ENCODE measurements around the gene ARHGAP25. TPM values are rescaled to one million over a fixed set of nuclear protein-coding genes. Genes with fewer than 3 reads are reported as not detected.

ARHGAP25 gene
- total RNA-seq, 3 donors from 2014 or later, result 3.1 to 8.8 (median 8.2) TPM

DNA sequence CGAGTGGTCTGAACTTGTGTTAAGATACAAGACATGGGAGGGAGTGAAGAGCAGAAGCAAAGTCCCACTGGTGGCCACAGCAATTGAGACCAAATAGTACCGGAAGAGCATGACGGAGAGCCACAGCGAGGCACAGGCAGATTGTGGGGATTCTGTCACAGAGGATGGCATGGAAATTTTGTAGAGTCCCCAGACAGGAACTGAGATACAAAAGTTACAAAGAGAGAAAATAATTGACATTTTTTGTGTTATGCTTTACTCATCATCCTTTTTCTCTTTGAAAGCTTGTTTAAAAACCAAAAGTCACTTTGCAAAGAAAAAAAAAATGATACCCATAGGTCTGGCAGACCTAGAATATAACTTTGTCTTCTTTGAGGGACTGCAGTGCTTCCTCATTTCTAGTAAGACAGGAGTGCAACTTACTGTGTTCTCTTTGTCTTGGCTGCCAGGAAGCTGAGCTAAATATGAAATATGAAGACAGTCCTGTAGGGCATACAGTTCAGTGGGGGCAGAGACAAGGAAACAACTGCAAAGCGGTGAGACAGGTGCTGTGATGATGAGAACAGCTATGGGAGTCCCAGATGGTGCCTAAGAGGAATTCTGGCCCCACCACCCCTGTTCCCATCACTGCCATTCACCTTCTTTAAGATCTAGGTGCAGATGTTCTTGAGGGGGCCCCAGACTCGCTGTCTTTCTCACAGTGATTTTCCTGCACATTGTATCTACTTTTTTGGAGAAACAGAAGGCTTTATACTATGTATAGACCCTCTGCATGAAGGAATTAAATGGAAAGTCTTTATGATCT is 5.2 kb downstream of the ARHGAP25 start:
- peak; percentile 25 for ATAC-seq
- no peak for TF ChIP-seq CTCF (IDR thresholded peaks at IDR 0.05)

DNA sequence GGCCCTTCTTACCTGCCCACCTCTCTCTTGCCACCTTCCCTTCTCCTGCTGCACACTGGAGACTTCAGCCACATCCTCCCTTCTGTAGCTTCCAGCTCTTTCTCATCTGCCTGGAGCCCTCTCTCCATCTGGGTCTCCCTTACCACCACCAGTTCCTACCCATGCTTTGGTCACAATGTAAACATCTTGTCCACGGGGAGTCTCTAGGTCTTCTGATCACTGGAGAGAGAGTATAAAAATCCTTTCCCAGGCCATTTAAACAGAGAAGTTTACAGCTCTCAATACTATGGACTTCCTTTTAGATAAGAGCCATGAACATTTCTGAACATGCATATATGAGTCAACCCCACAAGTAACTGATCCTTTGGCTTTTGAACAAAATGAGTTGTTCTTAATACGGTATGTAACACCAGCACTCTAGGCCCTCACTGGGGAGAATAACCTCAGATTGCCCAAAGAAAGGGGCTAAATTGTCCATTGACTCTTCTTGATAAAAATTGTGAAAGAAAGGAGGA is 5.8 kb downstream of the ARHGAP25 start:
- no peaks in the 10 kb centered on the region for H3K9me3 ChIP-seq
- DNase-seq (no peak), ATAC-seq (peak; percentile 73)
- no peaks in the 10 kb centered on the region for H3K36me3 ChIP-seq (ENCODE audit: low read depth)
- no peak overlapping the region for H3K4me3 ChIP-seq
- no peak for TF ChIP-seq CTCF (IDR thresholded peaks at IDR 0.05)
- intact Hi-C loops (cut with DNase I, micrococcal nuclease), result loop anchor here in 1 of 2 donors (10.0 kb wide), 1 partner anchor 184 kb away; no protein-coding TSS in a partner anchor
- no peaks in the 10 kb centered on the region for H3K4me1 ChIP-seq (ENCODE audit: low read depth)

More for the DNA sequence above, 5.2 kb downstream of the ARHGAP25 start:
- Histone ChIP-seq H3K4me1 (ENCODE audit: low read depth) (no peaks in the 10 kb centered on the region), H3K9me3 (no peaks in the 10 kb centered on the region), H3K4me3 (no peak overlapping the region), H3K36me3 (ENCODE audit: low read depth) (no peaks in the 10 kb centered on the region)
- intact Hi-C loops (cut with DNase I, micrococcal nuclease), result loop anchor here in 1 of 2 donors (10.0 kb wide), 1 partner anchor 185 kb away; no protein-coding TSS in a partner anchor
- DNase-seq, result peak in 1 of 3 donors; percentile 3

GRCh38 chr2:68741238-68741637 is 6.6 kb downstream of the ARHGAP25 start:
- no peak for DNase-seq
- TF ChIP-seq CTCF (IDR thresholded peaks at IDR 0.05), result no peak
- H3K36me3 ChIP-seq (ENCODE audit: low read depth), result no peaks in the 10 kb centered on the region
- no peak overlapping the region for H3K4me3 ChIP-seq
- intact Hi-C loops (cut with DNase I, micrococcal nuclease), result loop anchor here in 1 of 2 donors (10.0 kb wide), 1 partner anchor 184 kb away; no protein-coding TSS in a partner anchor
- ATAC-seq, result peak; percentile 52
- no peaks in the 10 kb centered on the region for H3K4me1 ChIP-seq (ENCODE audit: low read depth)
- H3K9me3 ChIP-seq, result no peaks in the 10 kb centered on the region

- Histone ChIP-seq H3K4me1 (ENCODE audit: low read depth) (no peaks in the 10 kb centered on the region), H3K4me3 (no peak overlapping the region), H3K36me3 (ENCODE audit: low read depth) (no peaks in the 10 kb centered on the region), H3K9me3 (no peaks in the 10 kb centered on the region)
- DNase-seq, result peak in 1 of 3 donors; percentile 1
- ATAC-seq, result peak; percentile 33
- intact Hi-C loops (cut with DNase I, micrococcal nuclease), result loop anchor here in 1 of 2 donors (10.0 kb wide), 1 partner anchor 183 kb away; no protein-coding TSS in a partner anchor
- no peak for TF ChIP-seq CTCF (IDR thresholded peaks at IDR 0.05)
These were observed 7.2 kb downstream of the ARHGAP25 start for GRCh38 chr2:68741805-68742306.

DNA sequence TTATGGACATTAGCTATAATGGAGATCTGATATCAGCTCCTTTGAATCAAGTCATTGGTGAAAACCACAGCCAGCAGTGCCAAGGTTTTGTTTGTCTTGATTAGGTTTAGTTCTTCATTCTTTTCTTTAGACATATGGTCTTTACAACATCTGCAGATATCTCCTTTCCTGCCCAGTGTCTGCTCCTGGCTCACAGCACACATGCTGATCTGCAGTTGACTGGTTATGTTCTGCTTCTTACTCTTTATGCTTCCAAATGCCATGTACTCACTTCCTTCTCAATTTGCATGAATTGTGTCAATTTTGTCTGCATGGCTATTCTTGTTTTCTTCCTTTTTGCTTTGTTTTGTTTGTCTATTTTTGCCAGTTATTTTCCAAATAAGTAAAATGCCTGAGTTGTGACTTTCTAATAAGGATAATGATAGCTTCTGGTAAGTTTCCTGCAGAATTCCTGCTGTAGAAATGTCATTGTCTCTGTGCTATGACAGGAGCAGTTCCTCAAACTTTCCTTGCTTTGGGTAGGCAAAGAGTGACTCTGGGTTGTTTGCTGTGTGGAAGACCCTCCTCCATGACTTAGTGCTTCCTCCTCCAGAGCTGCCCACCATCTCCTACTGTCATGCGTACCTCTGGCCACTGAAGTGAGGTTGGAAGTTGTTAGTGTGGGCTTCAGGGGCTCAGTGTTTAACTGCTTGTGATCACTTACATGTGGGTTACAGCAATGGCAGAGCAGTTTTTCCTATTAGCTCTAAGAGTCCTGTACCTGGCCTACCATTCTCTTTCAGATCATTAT is 8.2 kb downstream of the ARHGAP25 start:
- Histone ChIP-seq H3K9me3 (no peaks in the 10 kb centered on the region), H3K36me3 (ENCODE audit: low read depth) (no peaks in the 10 kb centered on the region), H3K4me1 (ENCODE audit: low read depth) (no peaks in the 10 kb centered on the region), H3K4me3 (no peak overlapping the region)
- intact Hi-C loops (cut with DNase I, micrococcal nuclease), result loop anchor here in 1 of 2 donors (10.0 kb wide), 1 partner anchor 182 kb away; no protein-coding TSS in a partner anchor
- ATAC-seq (peak; percentile 29), DNase-seq (peak in 1 of 3 donors; percentile 7)
- no peak for TF ChIP-seq CTCF (IDR thresholded peaks at IDR 0.05)

All from mucosa of descending colon (tissue), 3 donors.